ENCODE measurements around the gene KRTAP17-1.
A peak's percentile ranks its signal among the peaks of the same experiment; 100 is the strongest.

The KRTAP17-1 gene

GRCh38 chr17:41331606-41332005, 16.1 kb upstream of the KRTAP17-1 start:
- DNase-seq (ENCODE audit: low read depth in 1 of 2, low spot score in 1 of 2): no peak
- H3K27me3 ChIP-seq (ENCODE audit: insufficient read depth, poor library complexity, severe bottlenecking): peaks cover 2% of the 10 kb centered on the region
- no peak overlapping the region for H3K4me3 ChIP-seq (replicated peaks; ENCODE audit: insufficient read depth, low read length)
- H3K27ac ChIP-seq (replicated peaks): no peak overlapping the region
- TF ChIP-seq SPI1 (IDR thresholded peaks at IDR 0.05; ENCODE audit: borderline replicate concordance, low read depth): no peak
- TF ChIP-seq CTCF (IDR thresholded peaks at IDR 0.05; ENCODE audit: insufficient read depth, low read length): no peak
- TF ChIP-seq GABPA (IDR thresholded peaks at IDR 0.05; ENCODE audit: low read depth): no peak
- TF ChIP-seq POLR2AphosphoS5 (IDR thresholded peaks at IDR 0.05; ENCODE audit: low read depth): no peak
- no peak for TF ChIP-seq REST (IDR thresholded peaks at IDR 0.05; ENCODE audit: insufficient replicate concordance, low read depth)

GRCh38 chr17:41329279-41329948, 13.9 kb upstream of the KRTAP17-1 start:
- peak in 1 of 2 experiments; percentile 41 for DNase-seq (ENCODE audit: low read depth in 1 of 2, low spot score in 1 of 2)
- H3K27ac ChIP-seq (replicated peaks): no peak overlapping the region
- peaks cover 2% of the 10 kb centered on the region for H3K27me3 ChIP-seq (ENCODE audit: insufficient read depth, poor library complexity, severe bottlenecking)

More at GRCh38 chr17:41329279-41329948, 13.9 kb upstream of the KRTAP17-1 start:
- TF ChIP-seq CTCF (IDR thresholded peaks at IDR 0.05; ENCODE audit: insufficient read depth, low read length) (peak; percentile 36), GABPA (IDR thresholded peaks at IDR 0.05; ENCODE audit: low read depth) (no peak), REST (IDR thresholded peaks at IDR 0.05; ENCODE audit: insufficient replicate concordance, low read depth) (no peak), SPI1 (IDR thresholded peaks at IDR 0.05; ENCODE audit: borderline replicate concordance, low read depth) (no peak), POLR2AphosphoS5 (IDR thresholded peaks at IDR 0.05; ENCODE audit: low read depth) (no peak)
- H3K4me3 ChIP-seq (replicated peaks; ENCODE audit: insufficient read depth, low read length): no peak overlapping the region

All from HL-60 (cell line).